ENCODE measurements around the gene ZSWIM9. TPM values are rescaled to one million over a fixed set of nuclear protein-coding genes. Genes with fewer than 3 reads are reported as not detected.

Gene ZSWIM9
- total and polyA plus RNA-seq, 9 donors: 3.2 to 11.9 (median 7.5) TPM

GRCh38 chr19:48182434-48182833, 12.0 kb downstream of the ZSWIM9 start:
- H3K27ac ChIP-seq: no peak overlapping the region
- DNase-seq: no peak
- no peaks in the 10 kb centered on the region for H3K27me3 ChIP-seq
- no peaks in the 10 kb centered on the region for H3K9me3 ChIP-seq
- no peaks in the 10 kb centered on the region for H3K4me1 ChIP-seq (ENCODE audit: insufficient read depth)
- intact Hi-C loops (cut with DNase I): no loop called here
- no peak overlapping the region for H3K4me3 ChIP-seq
- TF ChIP-seq EP300 (IDR thresholded peaks at IDR 0.05) (no peak), POLR2A (IDR thresholded peaks at IDR 0.05) (no peak)
- TF ChIP-seq, protein P1, sequence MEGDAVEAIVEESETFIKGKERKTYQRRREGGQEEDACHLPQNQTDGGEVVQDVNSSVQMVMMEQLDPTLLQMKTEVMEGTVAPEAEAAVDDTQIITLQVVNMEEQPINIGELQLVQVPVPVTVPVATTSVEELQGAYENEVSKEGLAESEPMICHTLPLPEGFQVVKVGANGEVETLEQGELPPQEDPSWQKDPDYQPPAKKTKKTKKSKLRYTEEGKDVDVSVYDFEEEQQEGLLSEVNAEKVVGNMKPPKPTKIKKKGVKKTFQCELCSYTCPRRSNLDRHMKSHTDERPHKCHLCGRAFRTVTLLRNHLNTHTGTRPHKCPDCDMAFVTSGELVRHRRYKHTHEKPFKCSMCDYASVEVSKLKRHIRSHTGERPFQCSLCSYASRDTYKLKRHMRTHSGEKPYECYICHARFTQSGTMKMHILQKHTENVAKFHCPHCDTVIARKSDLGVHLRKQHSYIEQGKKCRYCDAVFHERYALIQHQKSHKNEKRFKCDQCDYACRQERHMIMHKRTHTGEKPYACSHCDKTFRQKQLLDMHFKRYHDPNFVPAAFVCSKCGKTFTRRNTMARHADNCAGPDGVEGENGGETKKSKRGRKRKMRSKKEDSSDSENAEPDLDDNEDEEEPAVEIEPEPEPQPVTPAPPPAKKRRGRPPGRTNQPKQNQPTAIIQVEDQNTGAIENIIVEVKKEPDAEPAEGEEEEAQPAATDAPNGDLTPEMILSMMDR (IDR thresholded peaks at IDR 0.05): no peak
- no peaks in the 10 kb centered on the region for H3K36me3 ChIP-seq
- WGBS, 3 donors: 91 to 97% (median 96%) methylated on average over 38 of the region's 38 CpGs

DNA sequence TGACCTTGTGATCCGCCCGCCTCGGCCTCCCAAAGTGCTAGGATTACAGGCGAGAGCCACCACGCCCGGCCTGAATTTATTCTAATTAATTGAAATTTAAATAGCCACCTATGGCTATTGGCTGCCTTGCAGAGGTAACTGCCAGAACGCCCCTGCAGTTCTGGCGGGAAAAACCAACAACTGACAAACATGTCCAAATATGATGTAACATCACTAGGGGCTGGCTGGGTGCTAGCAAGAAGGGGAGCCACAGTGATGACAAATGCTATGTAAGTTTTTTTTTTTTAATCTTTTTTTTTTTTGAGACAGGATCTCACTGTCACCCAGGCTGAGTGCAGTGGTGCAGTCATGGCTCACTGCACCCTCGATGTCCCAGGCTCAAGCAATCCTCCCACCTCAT, 12.9 kb downstream of the ZSWIM9 start:
- H3K36me3 ChIP-seq: no peaks in the 10 kb centered on the region
- WGBS, 3 donors: 89 to 93% (median 93%) methylated on average over 9 of the region's 9 CpGs
- H3K4me1 ChIP-seq (ENCODE audit: insufficient read depth): no peaks in the 10 kb centered on the region
- no peak overlapping the region for H3K4me3 ChIP-seq
- H3K27ac ChIP-seq: no peak overlapping the region
- DNase-seq: no peak
- no peaks in the 10 kb centered on the region for H3K27me3 ChIP-seq
- TF ChIP-seq POLR2A (IDR thresholded peaks at IDR 0.05) (no peak), EP300 (IDR thresholded peaks at IDR 0.05) (no peak)
- TF ChIP-seq, protein P1 (IDR thresholded peaks at IDR 0.05): no peak
- no peaks in the 10 kb centered on the region for H3K9me3 ChIP-seq
- intact Hi-C loops (cut with DNase I): no loop called here

- Histone ChIP-seq H3K27ac (no peak overlapping the region), H3K4me3 (no peak overlapping the region), H3K9me3 (no peaks in the 10 kb centered on the region), H3K4me1 (ENCODE audit: insufficient read depth) (no peaks in the 10 kb centered on the region), H3K36me3 (no peaks in the 10 kb centered on the region), H3K27me3 (no peaks in the 10 kb centered on the region)
- TF ChIP-seq, protein P1 (IDR thresholded peaks at IDR 0.05): no peak
- no peak for TF ChIP-seq EP300 (IDR thresholded peaks at IDR 0.05)
- DNase-seq: peak in 1 of 5 donors; percentile 2
- intact Hi-C loops (cut with DNase I): no loop called here
- WGBS, 3 donors: 86 to 95% (median 92%) methylated on average over 5 of the region's 5 CpGs
Observed at GRCh38 chr19:48186015-48186414, 15.5 kb downstream of the ZSWIM9 start.

DNA sequence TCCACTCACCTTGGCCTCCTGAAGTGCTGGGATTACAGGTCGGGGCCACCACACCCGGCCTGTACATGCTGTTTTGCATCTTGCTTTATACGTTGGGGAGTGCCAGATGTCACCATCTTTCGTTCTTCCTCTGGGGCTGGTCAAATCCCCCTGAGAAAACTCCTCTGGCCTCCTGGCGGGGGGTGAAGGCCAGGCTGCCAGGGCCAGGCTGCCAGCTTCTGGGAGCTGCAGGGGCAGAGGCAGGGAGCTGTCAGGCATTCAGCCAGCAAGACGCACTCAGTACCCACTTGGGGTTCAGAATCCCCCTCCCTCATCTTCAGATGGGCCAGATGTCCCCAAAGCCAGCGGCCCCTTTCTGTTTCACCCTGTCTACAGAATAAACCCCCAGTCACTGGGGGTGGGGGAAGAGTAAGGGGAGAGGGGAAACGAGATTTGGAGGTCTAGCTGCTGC, 16.1 kb downstream of the ZSWIM9 start:
- no peak for DNase-seq

More for the DNA sequence above, 16.1 kb downstream of the ZSWIM9 start:
- no peak overlapping the region for H3K27ac ChIP-seq
- no peaks in the 10 kb centered on the region for H3K36me3 ChIP-seq
- no peaks in the 10 kb centered on the region for H3K4me1 ChIP-seq (ENCODE audit: insufficient read depth)
- H3K4me3 ChIP-seq: no peak overlapping the region
- TF ChIP-seq, protein P1 (IDR thresholded peaks at IDR 0.05): no peak
- TF ChIP-seq POLR2A (IDR thresholded peaks at IDR 0.05) (no peak), EP300 (IDR thresholded peaks at IDR 0.05) (no peak)
- no peaks in the 10 kb centered on the region for H3K9me3 ChIP-seq
- intact Hi-C loops (cut with DNase I): no loop called here
- 71 to 76% (median 76%) methylated on average over 8 of the region's 8 CpGs for WGBS, 3 donors
- H3K27me3 ChIP-seq: no peaks in the 10 kb centered on the region
